ENCODE results near the gene RPIA. TPM values are rescaled to one million over a fixed set of nuclear protein-coding genes. Genes with fewer than 3 reads are reported as not detected.

Gene RPIA
- total and polyA plus RNA-seq, 2 of the 13 experiments (the other 11 are each of a cell fraction or from before 2014, with no cell fraction given) = 13.3 to 23.9 TPM

- TF ChIP-seq, protein P1, sequence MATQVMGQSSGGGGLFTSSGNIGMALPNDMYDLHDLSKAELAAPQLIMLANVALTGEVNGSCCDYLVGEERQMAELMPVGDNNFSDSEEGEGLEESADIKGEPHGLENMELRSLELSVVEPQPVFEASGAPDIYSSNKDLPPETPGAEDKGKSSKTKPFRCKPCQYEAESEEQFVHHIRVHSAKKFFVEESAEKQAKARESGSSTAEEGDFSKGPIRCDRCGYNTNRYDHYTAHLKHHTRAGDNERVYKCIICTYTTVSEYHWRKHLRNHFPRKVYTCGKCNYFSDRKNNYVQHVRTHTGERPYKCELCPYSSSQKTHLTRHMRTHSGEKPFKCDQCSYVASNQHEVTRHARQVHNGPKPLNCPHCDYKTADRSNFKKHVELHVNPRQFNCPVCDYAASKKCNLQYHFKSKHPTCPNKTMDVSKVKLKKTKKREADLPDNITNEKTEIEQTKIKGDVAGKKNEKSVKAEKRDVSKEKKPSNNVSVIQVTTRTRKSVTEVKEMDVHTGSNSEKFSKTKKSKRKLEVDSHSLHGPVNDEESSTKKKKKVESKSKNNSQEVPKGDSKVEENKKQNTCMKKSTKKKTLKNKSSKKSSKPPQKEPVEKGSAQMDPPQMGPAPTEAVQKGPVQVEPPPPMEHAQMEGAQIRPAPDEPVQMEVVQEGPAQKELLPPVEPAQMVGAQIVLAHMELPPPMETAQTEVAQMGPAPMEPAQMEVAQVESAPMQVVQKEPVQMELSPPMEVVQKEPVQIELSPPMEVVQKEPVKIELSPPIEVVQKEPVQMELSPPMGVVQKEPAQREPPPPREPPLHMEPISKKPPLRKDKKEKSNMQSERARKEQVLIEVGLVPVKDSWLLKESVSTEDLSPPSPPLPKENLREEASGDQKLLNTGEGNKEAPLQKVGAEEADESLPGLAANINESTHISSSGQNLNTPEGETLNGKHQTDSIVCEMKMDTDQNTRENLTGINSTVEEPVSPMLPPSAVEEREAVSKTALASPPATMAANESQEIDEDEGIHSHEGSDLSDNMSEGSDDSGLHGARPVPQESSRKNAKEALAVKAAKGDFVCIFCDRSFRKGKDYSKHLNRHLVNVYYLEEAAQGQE (IDR thresholded peaks at IDR 0.05; ENCODE audit: borderline replicate concordance in 1 of 2, low read depth in 1 of 2, low read length in 2 of 2) = no peak
- TF ChIP-seq BORCS8-MEF2B (CRISPR knock-in tag; IDR thresholded peaks at IDR 0.05) (no peak), ATF1 (CRISPR knock-in tag; IDR thresholded peaks at IDR 0.05) (no peak), SNAPC2 (CRISPR knock-in tag; IDR thresholded peaks at IDR 0.05) (no peak)
Measured at GRCh38 chr2:88660622-88661021, 30.9 kb upstream of the RPIA start (continued).

DNA sequence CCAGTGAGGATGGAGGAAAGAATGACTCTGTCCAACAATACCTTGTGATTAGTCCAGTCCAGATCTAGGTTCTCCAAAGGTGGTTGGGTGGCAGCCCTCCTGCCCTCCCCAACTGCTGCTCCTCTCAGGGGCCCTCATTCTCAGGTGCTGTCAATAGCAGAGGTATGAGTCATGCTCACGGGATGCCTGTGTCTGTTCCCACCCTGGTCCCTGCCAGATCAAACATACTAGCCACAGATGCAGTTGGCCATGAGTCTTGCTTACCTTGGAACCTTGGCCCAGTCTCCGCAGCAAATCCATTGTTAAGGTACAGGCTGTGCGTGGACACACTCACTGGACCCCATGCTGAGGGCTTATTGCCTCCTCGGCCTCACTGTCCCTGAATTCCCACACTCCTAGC is 24.9 kb upstream of the RPIA start:
- Histone ChIP-seq H3K9ac (ENCODE audit: insufficient read depth, low read depth, low read length) (no peak overlapping the region), H4K20me1 (ENCODE audit: insufficient read depth, low read length) (no peaks in the 10 kb centered on the region), H3K79me2 (ENCODE audit: insufficient read depth, low read length) (no peaks in the 10 kb centered on the region), H3K4me1 (ENCODE audit: insufficient read depth, low read length) (peaks cover 13% of the 10 kb centered on the region), H3K4me3 (replicated peaks in 1 of 3; ENCODE audit: insufficient read depth in 1 of 3, low read depth in 2 of 3, low read length in 3 of 3) (no peak overlapping the region), H3K4me2 (ENCODE audit: low read depth, low read length) (no peak overlapping the region), H3K27ac (ENCODE audit: extremely low read length, insufficient read depth, low read length) (no peak overlapping the region), H3K27me3 (ENCODE audit: control insufficient read depth in 1 of 2, insufficient read depth in 2 of 2, low read length in 2 of 2) (no peaks in the 10 kb centered on the region), H3K36me3 (replicated peaks in 1 of 2; ENCODE audit: control insufficient read depth in 1 of 2, insufficient read depth in 2 of 2, low read length in 2 of 2) (no peaks in the 10 kb centered on the region), H3K9me3 (ENCODE audit: low read length) (no peaks in the 10 kb centered on the region), H2AFZ (ENCODE audit: low read length) (no peak overlapping the region)
- in situ Hi-C loops (cut with HindIII; ENCODE audit: extremely low pct_ligation_motif_present, low pct_unique_long_range_greater_than_20kb) = loop anchor here (5.0 kb wide), 1 partner anchor 74 kb away; no protein-coding TSS in a partner anchor
- ChIA-PET CTCF (ENCODE audit: low intra/inter-chr PET ratio, low total read pairs) (interaction anchor here (1.2 kb wide), 1 partner anchor 76 kb away, joined by 3 read pairs; no protein-coding TSS in a partner anchor), POLR2A (no interaction called here)
- ATAC-seq = peak; percentile 25; the same call in 2 of the 3 replicates
- intact Hi-C loops (cut with micrococcal nuclease; ENCODE audit: unreplicated experiment) = no loop called here
- DNase-seq (ENCODE audit: low spot score) = peak; percentile 55
- TF ChIP-seq ATF3 (CRISPR knock-in tag; IDR thresholded peaks at IDR 0.05) (0 out of 2 replicates have a peak, but pooled peaks have one; percentile 45), JUND (CRISPR knock-in tag; IDR thresholded peaks at IDR 0.05) (0 out of 2 replicates have a peak, but pooled peaks have one; percentile 20), BHLHE40 (IDR thresholded peaks at IDR 0.05; ENCODE audit: low read length) (peak; percentile 77), FOSL2 (CRISPR knock-in tag; IDR thresholded peaks at IDR 0.05) (peak; percentile 91), ZNF343 (CRISPR knock-in tag; IDR thresholded peaks at IDR 0.05) (no peak), ZNF256 (CRISPR knock-in tag; conservative IDR thresholded peaks at IDR 0.05) (no peak), ARID5B (CRISPR knock-in tag; IDR thresholded peaks at IDR 0.05) (0 out of 2 replicates have a peak, but pooled peaks have one; percentile 16), SOX13 (IDR thresholded peaks at IDR 0.05) (no peak), SOX13 (CRISPR knock-in tag; conservative IDR thresholded peaks at IDR 0.05 in 1 of 2, IDR thresholded peaks at IDR 0.05 in 1 of 2) (0 out of 4 replicates have a peak, but pooled peaks of 1 of the 2 experiments have one; percentile 11)
- TF ChIP-seq, protein P2, sequence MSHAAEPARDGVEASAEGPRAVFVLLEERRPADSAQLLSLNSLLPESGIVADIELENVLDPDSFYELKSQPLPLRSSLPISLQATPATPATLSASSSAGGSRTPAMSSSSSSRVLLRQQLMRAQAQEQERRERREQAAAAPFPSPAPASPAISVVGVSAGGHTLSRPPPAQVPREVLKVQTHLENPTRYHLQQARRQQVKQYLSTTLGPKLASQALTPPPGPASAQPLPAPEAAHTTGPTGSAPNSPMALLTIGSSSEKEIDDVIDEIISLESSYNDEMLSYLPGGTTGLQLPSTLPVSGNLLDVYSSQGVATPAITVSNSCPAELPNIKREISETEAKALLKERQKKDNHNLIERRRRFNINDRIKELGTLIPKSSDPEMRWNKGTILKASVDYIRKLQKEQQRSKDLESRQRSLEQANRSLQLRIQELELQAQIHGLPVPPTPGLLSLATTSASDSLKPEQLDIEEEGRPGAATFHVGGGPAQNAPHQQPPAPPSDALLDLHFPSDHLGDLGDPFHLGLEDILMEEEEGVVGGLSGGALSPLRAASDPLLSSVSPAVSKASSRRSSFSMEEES (CRISPR knock-in tag; IDR thresholded peaks at IDR 0.05) = peak; percentile 63; the same call in 1 of the 2 replicates
- no peak for FAIRE-seq
- BruUV-seq (replicated peaks) = no TSS peak
- WGBS (ENCODE audit: low lambda C conversion rate) = 44% methylated on average over 3 of the region's 4 CpGs

Measured in HepG2 (cell line).